Measurements from ENCODE around the gene PRR3.
A peak's percentile ranks its signal among the peaks of the same experiment; 100 is the strongest.
"Not testable (repeated sequence)": the region's sequence is repeated elsewhere in the genome, so short reads cannot be mapped to it uniquely, and the experiment has no call there.

PRR3 gene

DNA sequence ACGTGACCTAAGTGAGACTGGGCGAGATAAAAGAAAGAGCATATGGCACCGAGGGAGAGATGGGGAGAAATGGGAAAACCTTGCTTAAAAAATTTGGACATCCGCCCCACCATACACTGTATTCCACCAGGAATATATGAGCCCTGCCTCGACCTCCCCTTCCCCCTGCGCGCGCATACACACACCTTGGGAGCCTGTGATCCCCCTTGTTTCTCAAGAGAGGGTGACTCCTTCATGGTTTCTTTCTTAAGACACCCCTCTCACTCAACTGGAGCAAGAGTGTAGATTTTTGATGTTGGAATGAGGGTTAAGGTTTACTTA lies 14.6 kb downstream of the PRR3 start:
- H3K9me3 ChIP-seq (ENCODE audit: insufficient read depth, low read depth, low read length) = no peaks in the 10 kb centered on the region
- peak overlapping the region; percentile 95 for H3K9ac ChIP-seq (ENCODE audit: low read depth, low read length)
- WGBS = under 1% methylated on average over 8 of the region's 8 CpGs
- peaks cover 33% of the 10 kb centered on the region for H3K36me3 ChIP-seq (ENCODE audit: insufficient read depth, low read length)
- peaks cover 6% of the 10 kb centered on the region for H3K4me1 ChIP-seq (ENCODE audit: insufficient read depth, low read length)
- H3K27ac ChIP-seq (ENCODE audit: low read depth, low read length) = no peak overlapping the region; the same call in 1 of the 2 replicates
- peaks cover 9% of the 10 kb centered on the region; the same call in 1 of the 2 replicates for H3K27me3 ChIP-seq (ENCODE audit: insufficient read depth, low read length)
- peak overlapping the region; percentile 92 for H3K4me3 ChIP-seq (ENCODE audit: low read length)

DNA sequence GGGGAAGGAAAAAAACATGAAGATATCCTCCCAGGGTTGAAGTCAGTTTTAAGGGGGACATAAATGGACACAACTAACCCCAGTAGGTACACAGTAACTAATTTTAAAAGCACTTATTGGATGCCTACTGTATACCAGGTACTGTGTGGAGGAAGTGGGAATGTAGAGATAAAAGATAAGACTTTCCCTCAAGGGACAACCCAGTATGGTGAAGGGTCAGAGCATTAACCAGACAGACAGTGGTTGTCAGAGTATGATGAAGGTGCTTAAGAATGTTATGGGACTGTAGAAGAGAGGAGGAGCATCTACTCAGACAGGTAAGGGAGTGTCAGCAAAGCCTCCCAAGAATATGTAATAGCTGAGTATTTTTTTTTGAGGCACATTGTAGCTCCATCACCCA lies 15.1 kb downstream of the PRR3 start:
- Histone ChIP-seq H3K27ac (ENCODE audit: low read depth, low read length) (no peak overlapping the region), H3K9ac (ENCODE audit: low read depth, low read length) (peak overlapping the region; percentile 95), H3K9me3 (ENCODE audit: insufficient read depth, low read depth, low read length) (no peaks in the 10 kb centered on the region), H3K27me3 (ENCODE audit: insufficient read depth, low read length) (peaks cover 9% of the 10 kb centered on the region; the same call in 1 of the 2 replicates), H3K4me1 (ENCODE audit: insufficient read depth, low read length) (peaks cover 6% of the 10 kb centered on the region), H3K36me3 (ENCODE audit: insufficient read depth, low read length) (peaks cover 37% of the 10 kb centered on the region), H3K4me3 (ENCODE audit: low read length) (peak overlapping the region; percentile 92)

DNA sequence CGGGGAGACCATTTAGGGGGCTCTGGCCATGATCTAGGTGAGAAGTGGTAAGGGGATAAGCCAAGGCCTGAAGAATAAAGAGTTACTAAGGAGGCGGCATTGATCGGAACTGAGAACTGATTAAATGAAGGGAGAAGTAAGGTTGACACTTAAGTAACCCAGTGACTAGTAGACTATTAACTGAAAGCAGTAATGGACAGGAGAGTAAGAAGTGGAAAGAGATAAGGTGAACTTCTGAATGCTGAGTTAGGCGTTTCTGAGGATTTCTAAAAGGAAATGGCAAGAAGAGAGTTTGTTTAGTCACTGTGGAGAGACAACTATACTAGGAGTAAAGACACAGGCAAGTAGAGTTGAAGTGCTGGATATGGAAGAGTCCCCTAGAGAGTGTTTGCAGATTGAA lies 16.0 kb downstream of the PRR3 start:
- H3K4me1 ChIP-seq (ENCODE audit: insufficient read depth, low read length) = peaks cover 6% of the 10 kb centered on the region
- H3K27me3 ChIP-seq (ENCODE audit: insufficient read depth, low read length) = peaks cover 9% of the 10 kb centered on the region; the same call in 1 of the 2 replicates
- H3K27ac ChIP-seq (ENCODE audit: low read depth, low read length) = no peak overlapping the region
- 81% methylated on average over 4 of the region's 4 CpGs for WGBS
- H3K36me3 ChIP-seq (ENCODE audit: insufficient read depth, low read length) = peaks cover 47% of the 10 kb centered on the region
- no peaks in the 10 kb centered on the region for H3K9me3 ChIP-seq (ENCODE audit: insufficient read depth, low read depth, low read length)
- H3K9ac ChIP-seq (ENCODE audit: low read depth, low read length) = no peak overlapping the region
- peak overlapping the region; percentile 92; the same call in 1 of the 2 replicates for H3K4me3 ChIP-seq (ENCODE audit: low read length)

DNA sequence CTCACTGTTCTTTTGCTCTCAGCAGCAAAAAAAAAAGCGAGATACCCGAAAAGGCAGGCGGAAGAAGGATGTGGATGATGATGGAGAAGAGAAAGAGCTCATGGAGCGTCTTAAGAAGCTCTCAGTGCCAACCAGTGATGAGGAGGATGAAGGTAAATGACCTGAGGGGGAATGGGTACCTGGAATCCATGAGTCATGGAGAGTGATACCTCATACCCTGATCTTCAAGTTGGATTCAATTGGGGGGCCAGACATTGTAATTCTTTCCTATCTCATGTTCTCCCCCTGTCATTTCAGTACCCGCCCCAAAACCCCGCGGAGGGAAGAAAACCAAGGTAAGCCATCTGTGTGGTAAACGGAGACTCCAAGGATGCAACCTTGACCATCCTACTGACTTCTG lies 21.0 kb downstream of the PRR3 start:
- no peaks in the 10 kb centered on the region for H3K27me3 ChIP-seq (ENCODE audit: insufficient read depth, low read length)
- H3K27ac ChIP-seq (ENCODE audit: low read depth, low read length) = no peak overlapping the region
- H3K36me3 ChIP-seq (ENCODE audit: insufficient read depth, low read length) = peaks cover 82% of the 10 kb centered on the region
- H3K4me1 ChIP-seq (ENCODE audit: insufficient read depth, low read length) = no peaks in the 10 kb centered on the region
- WGBS = 97% methylated on average over 8 of the region's 8 CpGs
- no peaks in the 10 kb centered on the region for H3K9me3 ChIP-seq (ENCODE audit: insufficient read depth, low read depth, low read length)
- no peak overlapping the region for H3K9ac ChIP-seq (ENCODE audit: low read depth, low read length)
- no peak overlapping the region for H3K4me3 ChIP-seq (ENCODE audit: low read length)

DNA sequence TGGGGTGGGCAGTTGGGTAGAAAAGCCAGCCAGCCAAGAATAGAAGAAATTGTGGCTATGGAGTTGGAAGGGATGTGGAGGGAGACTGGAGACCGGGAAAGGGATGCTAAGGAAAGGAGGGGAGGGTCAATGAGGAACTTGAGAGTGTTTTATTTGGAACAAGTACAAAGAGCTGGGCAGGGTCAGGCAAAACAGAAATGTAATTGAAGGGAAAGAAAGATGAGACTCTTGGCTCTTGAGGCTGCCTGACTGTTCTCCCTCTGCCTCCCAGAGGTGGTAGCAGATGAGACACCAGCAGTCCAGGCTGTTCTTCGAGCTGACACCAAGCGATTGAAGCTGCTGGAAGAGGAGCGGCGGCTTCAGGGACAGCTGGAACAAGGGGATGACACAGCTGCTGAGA lies 26.8 kb downstream of the PRR3 start:
- H3K9me3 ChIP-seq (ENCODE audit: insufficient read depth, low read depth, low read length) = no peaks in the 10 kb centered on the region
- H3K27ac ChIP-seq (ENCODE audit: low read depth, low read length) = no peak overlapping the region
- no peak overlapping the region for H3K4me3 ChIP-seq (ENCODE audit: low read length)
- peaks cover 96% of the 10 kb centered on the region for H3K36me3 ChIP-seq (ENCODE audit: insufficient read depth, low read length)
- no peak overlapping the region for H3K9ac ChIP-seq (ENCODE audit: low read depth, low read length)
- no peaks in the 10 kb centered on the region for H3K4me1 ChIP-seq (ENCODE audit: insufficient read depth, low read length)
- no peaks in the 10 kb centered on the region for H3K27me3 ChIP-seq (ENCODE audit: insufficient read depth, low read length)
- 96% methylated on average over 5 of the region's 5 CpGs for WGBS

DNA sequence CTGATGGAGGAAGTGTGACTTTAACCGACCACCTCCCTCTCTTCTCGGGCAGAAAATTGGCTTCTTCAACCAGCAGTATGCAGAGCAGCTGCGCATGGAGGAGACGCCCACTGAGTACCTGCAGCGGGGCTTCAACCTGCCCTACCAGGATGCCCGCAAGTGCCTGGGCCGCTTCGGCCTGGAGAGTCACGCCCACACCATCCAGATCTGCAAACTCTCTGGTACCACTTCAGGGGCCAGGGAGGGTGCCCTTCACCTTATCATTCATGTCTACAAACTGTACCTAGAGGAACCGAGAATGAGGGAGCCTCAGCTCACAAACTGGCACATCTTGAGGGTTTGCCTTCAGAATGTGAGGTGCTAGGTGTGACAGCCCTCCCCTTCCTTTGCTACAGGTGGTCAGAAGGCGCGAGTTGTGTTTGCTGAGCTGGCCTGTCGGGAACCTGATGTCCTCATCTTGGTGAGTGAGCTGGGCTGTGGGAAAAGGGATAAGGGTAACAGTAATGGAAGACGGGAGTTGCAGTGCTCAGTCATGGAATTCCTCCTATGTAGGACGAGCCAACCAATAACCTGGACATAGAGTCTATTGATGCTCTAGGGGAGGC lies 32.8 kb downstream of the PRR3 start:
- whole genome bisulfite sequencing = 96% methylated on average over 15 of the region's 15 CpGs
- no peaks in the 10 kb centered on the region for H3K27me3 ChIP-seq (ENCODE audit: insufficient read depth, low read length)
- H3K4me1 ChIP-seq (ENCODE audit: insufficient read depth, low read length) = no peaks in the 10 kb centered on the region
- no peak overlapping the region for H3K9ac ChIP-seq (ENCODE audit: low read depth, low read length)
- H3K36me3 ChIP-seq (ENCODE audit: insufficient read depth, low read length) = peaks cover 99% of the 10 kb centered on the region
- no peak overlapping the region for H3K27ac ChIP-seq (ENCODE audit: low read depth, low read length)
- H3K4me3 ChIP-seq (ENCODE audit: low read length) = no peak overlapping the region
- no peaks in the 10 kb centered on the region for H3K9me3 ChIP-seq (ENCODE audit: insufficient read depth, low read depth, low read length)

DNA sequence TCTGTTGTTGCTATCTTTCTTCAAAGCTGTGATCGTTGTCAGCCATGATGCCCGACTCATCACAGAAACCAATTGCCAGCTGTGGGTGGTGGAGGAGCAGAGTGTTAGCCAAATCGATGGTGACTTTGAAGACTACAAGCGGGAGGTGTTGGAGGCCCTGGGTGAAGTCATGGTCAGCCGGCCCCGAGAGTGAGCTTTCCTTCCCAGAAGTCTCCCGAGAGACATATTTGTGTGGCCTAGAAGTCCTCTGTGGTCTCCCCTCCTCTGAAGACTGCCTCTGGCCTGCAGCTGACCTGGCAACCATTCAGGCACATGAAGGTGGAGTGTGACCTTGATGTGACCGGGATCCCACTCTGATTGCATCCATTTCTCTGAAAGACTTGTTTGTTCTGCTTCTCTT lies 33.4 kb downstream of the PRR3 start:
- Histone ChIP-seq H3K9me3 (ENCODE audit: insufficient read depth, low read depth, low read length) (no peaks in the 10 kb centered on the region), H3K4me3 (ENCODE audit: low read length) (no peak overlapping the region), H3K4me1 (ENCODE audit: insufficient read depth, low read length) (no peaks in the 10 kb centered on the region), H3K9ac (ENCODE audit: low read depth, low read length) (no peak overlapping the region), H3K27ac (ENCODE audit: low read depth, low read length) (no peak overlapping the region), H3K27me3 (ENCODE audit: insufficient read depth, low read length) (no peaks in the 10 kb centered on the region), H3K36me3 (ENCODE audit: insufficient read depth, low read length) (peaks cover 96% of the 10 kb centered on the region)
- WGBS = 98% methylated on average over 8 of the region's 8 CpGs

DNA sequence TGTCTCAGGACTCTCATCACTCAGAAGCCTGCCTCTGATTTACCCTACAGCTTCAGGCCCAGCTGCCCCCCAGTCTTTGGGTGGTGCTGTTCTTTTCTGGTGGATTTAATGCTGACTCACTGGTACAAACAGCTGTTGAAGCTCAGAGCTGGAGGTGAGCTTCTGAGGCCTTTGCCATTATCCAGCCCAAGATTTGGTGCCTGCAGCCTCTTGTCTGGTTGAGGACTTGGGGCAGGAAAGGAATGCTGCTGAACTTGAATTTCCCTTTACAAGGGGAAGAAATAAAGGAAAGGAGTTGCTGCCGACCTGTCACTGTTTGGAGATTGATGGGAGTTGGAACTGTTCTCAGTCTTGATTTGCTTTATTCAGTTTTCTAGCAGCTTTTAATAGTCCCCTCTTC lies 33.9 kb downstream of the PRR3 start:
- no peak overlapping the region for H3K9ac ChIP-seq (ENCODE audit: low read depth, low read length)
- WGBS = 100% methylated on average over 1 of the region's 1 CpG

DNA sequence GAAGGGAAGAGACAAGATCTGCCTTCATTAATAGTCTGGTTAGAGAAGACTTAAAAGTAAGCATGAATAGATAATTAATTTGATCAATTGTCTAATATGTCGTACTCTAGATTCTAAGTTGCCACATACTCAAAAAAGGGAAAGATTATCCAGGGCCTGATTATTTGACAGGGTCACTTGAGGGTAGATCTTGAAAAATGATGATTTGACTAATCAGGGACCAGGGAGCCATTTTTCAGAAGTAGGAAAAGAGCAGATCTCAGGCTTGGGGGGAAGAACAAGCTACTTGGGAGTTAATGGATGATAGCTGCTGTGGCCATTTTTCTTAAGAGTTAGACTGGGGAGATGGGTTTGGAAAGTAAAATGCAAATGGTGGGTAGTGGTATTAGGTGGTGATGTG lies 35.2 kb downstream of the PRR3 start:
- Histone ChIP-seq H3K9me3 (ENCODE audit: insufficient read depth, low read depth, low read length) (no peaks in the 10 kb centered on the region), H3K4me3 (ENCODE audit: low read length) (no peak overlapping the region), H3K9ac (ENCODE audit: low read depth, low read length) (no peak overlapping the region), H3K4me1 (ENCODE audit: insufficient read depth, low read length) (no peaks in the 10 kb centered on the region), H3K36me3 (ENCODE audit: insufficient read depth, low read length) (peaks cover 80% of the 10 kb centered on the region), H3K27ac (ENCODE audit: low read depth, low read length) (no peak overlapping the region), H3K27me3 (ENCODE audit: insufficient read depth, low read length) (no peaks in the 10 kb centered on the region)
- WGBS = 100% methylated on average over 1 of the region's 1 CpG

More for the DNA sequence above, 33.9 kb downstream of the PRR3 start:
- Histone ChIP-seq H3K9me3 (ENCODE audit: insufficient read depth, low read depth, low read length) (no peaks in the 10 kb centered on the region), H3K4me1 (ENCODE audit: insufficient read depth, low read length) (no peaks in the 10 kb centered on the region), H3K27ac (ENCODE audit: low read depth, low read length) (no peak overlapping the region), H3K36me3 (ENCODE audit: insufficient read depth, low read length) (peaks cover 93% of the 10 kb centered on the region), H3K27me3 (ENCODE audit: insufficient read depth, low read length) (no peaks in the 10 kb centered on the region), H3K4me3 (ENCODE audit: low read length) (no peak overlapping the region)

DNA sequence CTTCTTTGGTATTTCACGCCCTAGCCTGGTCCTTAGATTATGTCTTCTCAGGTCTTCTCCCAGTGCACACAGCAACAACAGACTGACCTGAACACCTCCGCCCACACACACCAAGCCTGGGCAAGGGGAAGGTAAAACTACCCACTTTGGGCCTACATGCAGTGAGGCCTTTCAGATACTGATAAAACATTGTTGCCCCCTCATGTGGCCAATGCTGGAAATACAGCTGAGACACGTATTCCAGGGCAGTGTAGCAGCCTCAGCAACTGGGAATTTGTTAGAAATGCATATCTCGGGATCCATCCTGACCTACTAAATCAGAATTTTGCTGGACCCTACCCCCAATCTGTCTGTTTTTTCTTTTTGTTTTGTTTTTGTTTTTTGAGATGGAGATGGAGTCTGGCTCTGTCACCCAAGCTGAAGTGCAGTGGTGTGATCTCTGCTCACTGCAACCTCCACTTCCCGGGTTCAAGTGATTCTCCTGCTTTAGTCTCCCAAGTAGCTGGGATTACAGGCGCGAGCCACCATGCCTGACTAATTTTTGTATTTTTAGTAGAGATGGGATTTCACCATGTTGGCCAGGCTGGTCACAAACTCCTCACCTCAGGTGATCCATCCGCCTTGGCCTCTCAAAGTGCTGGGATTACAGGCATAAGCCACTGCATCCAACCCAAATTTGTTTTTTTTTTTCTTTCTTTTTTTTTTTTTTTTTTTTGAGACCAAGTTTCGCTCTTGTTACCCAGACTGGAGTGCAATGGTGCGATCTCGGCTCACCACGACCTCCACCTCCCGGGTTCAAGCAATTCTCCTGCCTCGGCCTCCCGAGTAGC lies 40.4 kb downstream of the PRR3 start:
- H3K4me3 ChIP-seq (ENCODE audit: low read length); H3K4me1 ChIP-seq (ENCODE audit: insufficient read depth, low read length); H3K9ac ChIP-seq (ENCODE audit: low read depth, low read length); H3K27me3 ChIP-seq (ENCODE audit: insufficient read depth, low read length); H3K9me3 ChIP-seq (ENCODE audit: insufficient read depth, low read depth, low read length); H3K27ac ChIP-seq (ENCODE audit: low read depth, low read length): not testable (repeated sequence)
- H3K36me3 ChIP-seq (ENCODE audit: insufficient read depth, low read length) = peaks cover 58% of the 10 kb centered on the region
- WGBS = 80% methylated on average over 15 of the region's 15 CpGs

DNA sequence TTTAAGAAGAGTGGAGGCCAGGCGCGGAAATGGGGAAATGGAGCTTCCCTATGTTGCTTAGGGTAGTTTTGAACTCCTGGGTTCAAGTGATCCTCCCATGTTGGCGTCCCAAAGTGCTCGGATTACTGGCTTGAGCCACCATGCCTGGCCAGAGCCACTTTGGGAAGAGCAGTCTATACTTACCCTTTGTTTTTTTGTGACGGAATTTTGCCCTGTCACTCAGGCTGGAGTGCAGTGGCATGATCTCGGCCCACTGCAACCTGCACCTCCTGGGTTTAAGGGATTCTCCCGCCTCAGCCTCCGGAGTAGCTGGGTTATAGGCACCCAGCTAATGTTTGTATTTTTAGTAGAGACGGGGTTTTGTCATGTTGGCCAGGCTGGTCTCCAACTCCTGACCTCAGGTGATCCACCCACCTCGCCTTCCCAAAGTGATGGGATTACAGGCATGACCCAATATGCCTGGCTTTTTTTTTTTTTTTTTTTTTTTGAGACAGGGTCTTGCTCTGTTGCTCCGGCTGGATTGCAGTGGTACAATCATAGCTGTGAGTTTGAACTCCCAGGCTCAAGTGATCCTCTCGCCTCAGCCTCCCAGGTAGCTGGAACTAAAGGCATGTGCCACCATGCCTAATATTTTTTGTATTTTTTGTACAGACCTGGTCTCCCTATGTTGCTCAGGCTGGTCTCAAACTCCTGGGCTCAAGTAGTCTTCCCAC lies 42.0 kb downstream of the PRR3 start:
- Histone ChIP-seq H3K4me1 (ENCODE audit: insufficient read depth, low read length) (no peaks in the 10 kb centered on the region), H3K27me3 (ENCODE audit: insufficient read depth, low read length) (no peaks in the 10 kb centered on the region), H3K9me3 (ENCODE audit: insufficient read depth, low read depth, low read length) (no peaks in the 10 kb centered on the region), H3K4me3 (ENCODE audit: low read length) (no peak overlapping the region), H3K36me3 (ENCODE audit: insufficient read depth, low read length) (peaks cover 59% of the 10 kb centered on the region), H3K27ac (ENCODE audit: low read depth, low read length) (peak overlapping the region; percentile 67), H3K9ac (ENCODE audit: low read depth, low read length) (no peak overlapping the region)
- WGBS = 94% methylated on average over 12 of the region's 12 CpGs

All from HUES64 (cell line).